Erythroblast (primary cell): ENCODE results near the gene LRRC3.
"Not testable (repeated sequence)": the region's sequence is repeated elsewhere in the genome, so short reads cannot be mapped to it uniquely, and the experiment has no call there.

Experiments
- DNase-seq, 2 experiments: peaks; one replicate each; lab custom pipeline; 2025; lab: John Stamatoyannopoulos, UW
- GATA1 ChIP-seq: IDR thresholded peaks from 2 replicates; pipeline ENCODE4 v1.6.1; 2011; ENCODE audit warnings: low read depth, mild to moderate bottlenecking, control low read depth, low read length, moderate library complexity
- POLR2A ChIP-seq: IDR thresholded peaks from 2 replicates; pipeline ENCODE4 v1.6.1; 2011; ENCODE audit warnings: mild to moderate bottlenecking, low read length

LRRC3 gene

DNA sequence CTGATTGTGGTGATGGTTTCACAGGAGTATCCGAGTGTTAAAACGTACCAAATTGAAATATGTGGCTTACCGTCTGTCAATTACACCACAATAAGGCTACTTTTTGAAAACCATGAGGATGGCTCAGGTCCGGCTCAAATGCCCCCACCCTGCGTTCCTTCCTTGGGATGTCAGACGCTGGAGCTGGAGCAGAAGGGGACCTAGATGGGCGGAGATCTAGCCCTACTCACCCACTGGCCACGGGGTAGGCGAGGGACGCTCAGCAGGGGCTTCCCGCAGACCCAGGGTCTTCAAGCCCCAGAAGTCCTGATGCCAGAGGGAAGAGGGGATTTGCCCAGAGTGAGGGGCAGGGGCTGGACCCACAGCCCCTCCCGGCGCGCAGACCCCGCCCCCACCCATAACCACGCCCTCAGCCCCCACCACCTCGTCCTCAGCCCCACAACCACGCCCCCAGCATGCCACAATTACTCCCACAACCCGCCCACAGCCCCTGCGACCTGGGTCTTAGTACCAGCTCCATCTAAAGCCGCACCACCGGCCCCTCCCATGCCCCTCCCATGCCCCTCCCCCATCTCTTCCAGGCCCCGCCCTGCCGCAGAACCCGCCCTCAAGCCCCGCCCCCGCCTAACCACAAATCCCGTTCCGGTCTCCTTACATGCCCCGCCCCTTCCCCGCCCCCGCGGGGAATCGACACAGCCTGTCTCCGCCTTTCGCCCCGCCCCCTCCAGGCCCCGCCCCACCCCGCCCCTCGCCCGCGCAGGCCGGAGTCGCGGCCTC, at the start of gene LRRC3:
Gene LRRC3, plus strand, starts transcription at position 764 of the 777 bp plus-strand sequence. CDS start 1,135 bp downstream, outside the sequence.
- DNase-seq: peak; percentile 63 to 65
- TF ChIP-seq GATA1 (no peak), POLR2A (no peak)

- no peak for DNase-seq
- TF ChIP-seq GATA1: no peak
- no peak for TF ChIP-seq POLR2A
Measured at GRCh38 chr21:44405948-44406872, 49.1 kb upstream of the LRRC3 start.

DNA sequence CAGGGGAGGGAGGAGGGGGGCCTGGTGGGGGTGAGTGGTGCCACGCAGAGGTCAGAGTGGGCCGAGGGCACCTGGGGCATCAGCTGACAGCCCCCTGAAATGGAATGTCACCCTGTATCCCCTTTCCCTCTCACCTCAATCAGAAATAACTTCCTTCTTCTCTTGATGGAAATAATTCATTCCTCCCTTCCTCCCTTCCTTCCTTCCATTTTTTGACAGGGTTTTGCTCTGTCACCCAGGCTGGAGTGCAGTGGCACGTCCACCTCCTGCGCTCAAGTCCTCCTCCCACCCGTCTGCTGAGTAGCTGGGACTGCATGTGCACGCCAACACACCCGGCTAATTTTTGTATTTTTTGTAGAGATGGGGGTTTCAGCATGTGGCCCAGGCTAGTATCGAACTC, 48.4 kb upstream of the LRRC3 start:
- DNase-seq: no peak
- TF ChIP-seq POLR2A (no peak), GATA1 (no peak)

DNA sequence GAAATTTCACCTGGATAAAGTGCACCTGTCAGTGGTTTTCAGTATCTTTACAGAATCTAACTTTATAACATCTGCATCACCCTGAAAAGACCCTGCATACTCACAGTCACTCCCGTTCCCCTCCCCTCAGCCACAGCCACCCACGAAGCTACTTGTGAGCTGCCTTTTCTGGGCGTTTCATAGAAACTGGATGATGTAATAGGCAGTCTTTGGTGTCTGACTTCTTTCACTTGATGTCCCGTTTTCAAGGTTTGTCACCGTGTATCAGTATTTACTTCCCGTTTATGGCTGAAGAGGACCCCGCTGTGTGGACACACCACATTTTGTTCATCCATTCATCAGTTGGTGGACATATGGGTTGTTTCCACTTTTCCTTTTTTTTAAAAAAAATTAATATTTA, 47.8 kb upstream of the LRRC3 start:
- DNase-seq: no peak
- TF ChIP-seq GATA1 (no peak), POLR2A (no peak)

DNA sequence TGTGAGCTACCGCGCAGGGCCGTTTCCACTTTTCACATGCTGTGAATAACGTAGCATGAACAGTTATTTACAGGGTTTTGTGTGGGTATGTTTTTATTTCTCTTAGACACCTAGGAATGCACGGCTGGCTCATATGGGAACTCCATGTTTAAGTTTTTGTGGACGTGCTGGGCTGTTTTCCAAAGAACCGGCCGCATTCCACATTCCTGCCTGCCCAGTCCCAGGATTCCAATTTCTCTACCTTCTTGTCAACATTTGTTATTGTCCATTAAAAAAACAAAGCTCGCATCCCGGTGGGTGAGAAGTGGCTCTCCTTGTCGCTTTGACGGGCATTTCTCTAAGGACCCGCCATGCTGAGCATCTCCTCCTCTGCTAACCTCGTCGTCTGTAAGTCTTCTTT, 47.1 kb upstream of the LRRC3 start:
- no peak for TF ChIP-seq POLR2A
- TF ChIP-seq GATA1: no peak
- no peak for DNase-seq

DNA sequence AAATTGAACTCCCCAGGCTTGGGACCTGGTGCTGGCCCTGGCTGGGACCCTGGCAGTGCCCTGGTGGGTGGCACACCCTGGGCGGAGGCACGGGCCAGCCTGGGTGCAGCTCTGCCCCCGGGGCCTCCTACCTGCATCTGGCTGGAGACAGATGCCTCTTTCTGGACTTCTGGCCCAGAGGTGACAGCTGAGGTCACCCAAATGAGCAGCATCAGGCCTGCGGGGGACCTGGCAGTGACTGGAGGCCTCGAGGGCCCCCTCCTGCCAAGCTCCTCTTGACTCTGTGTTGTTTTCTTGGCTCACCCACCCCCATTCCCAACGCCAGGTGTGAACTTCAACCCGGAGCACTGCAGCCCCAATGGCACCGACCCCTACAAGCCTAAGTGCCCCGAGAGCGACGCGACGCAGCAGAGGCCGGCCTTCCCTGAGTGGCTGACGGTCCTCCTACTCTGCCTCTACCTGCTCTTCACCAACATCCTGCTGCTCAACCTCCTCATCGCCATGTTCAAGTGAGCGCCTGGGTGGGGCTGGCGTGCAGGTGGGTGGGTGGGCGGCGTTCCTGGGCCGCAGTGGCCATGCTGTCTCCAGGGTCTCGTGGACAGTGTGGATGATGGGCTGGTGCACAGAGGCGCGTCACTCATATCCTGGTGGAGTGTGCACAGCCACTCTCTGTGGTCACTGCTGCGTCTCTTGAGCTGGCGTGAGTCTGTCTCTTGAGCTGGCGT, 41.6 kb upstream of the LRRC3 start:
- DNase-seq: no peak
- no peak for TF ChIP-seq POLR2A

DNA sequence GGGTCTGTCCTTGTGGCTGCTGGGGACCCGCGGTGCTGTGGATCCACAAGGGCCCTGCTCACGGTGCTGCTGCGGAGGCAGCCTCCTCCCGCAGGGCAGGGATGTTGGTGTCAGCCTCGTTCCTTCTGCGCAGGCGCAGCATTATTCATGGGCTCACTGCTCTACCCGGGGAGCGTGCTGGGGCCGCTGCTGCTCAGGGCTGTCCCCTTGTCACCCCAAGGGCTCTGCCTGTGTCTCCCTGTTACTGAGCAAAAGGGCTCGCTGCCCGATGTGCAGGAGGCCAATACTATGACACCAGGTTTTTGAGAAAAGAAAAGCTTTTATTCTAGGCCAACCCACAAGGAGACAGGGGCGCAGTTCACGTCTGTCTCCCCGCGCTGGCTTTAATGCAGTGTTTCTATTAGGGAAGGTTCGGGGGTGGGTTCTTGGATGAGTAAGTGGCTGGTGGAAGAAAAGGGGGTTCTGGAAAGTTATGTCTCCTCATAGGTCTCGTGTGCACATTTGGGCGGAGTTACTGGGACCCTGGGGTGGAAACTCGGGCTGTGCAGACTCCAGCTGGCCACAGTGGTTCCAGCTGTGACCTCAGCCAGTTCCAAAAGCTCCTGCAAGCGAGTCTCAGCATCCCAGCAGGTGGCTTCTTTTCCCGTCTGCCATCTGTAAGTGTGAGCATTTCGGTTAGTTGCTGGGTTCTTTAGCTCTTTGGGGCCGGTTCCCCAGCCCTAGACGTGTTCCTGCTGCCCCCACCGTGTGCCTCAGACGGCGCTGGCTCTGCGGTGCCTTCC, 40.8 kb upstream of the LRRC3 start:
- DNase-seq: no peak
- no peak for TF ChIP-seq POLR2A
- no peak for TF ChIP-seq GATA1

DNA sequence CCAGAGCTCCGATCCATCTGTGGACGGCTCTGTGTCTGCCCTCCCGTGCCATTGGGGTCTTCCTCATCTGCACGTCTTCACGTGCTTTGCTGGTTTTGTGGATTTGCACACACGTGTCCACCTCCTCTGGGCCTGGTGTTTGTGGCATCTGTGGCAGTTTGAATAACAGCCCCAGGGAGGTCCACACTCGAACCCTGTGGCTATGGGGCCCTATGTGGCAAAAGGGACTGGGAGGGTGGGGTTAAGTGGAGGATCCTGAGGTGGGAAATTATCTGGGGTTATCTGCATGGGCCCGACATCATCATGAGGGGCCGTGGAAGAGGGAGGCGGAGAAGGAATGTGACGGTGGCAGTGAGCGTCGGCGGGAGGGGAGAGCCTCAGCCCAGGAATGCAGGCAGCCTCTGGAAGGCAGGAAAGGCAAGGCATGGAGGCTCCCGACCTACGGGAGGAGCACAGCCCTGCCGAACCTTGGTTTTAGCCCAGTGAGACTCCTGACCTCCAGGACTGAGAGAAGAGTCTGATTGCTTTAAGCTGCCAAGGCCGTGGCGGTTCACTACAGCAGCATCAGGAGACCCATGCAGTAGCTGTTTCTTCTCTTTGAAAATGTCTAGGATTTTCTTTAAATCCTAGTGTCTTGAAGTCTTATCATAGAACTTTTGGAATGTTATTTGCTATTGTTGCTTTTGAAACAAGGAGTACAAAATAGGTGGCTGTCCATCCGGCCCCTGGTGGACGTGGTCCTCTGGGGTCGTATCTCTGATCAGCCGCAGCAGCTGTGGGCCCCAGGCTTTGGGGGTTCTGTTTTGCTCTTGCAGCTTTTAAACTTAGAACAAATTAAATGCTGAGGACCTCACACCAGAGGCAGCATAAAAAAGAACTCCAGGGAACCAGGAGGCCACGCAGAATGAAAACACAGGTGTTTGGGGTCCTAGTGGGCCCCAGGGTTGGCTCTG, 40.0 kb upstream of the LRRC3 start:
- TF ChIP-seq POLR2A: no peak
- TF ChIP-seq GATA1: no peak
- DNase-seq: no peak

DNA sequence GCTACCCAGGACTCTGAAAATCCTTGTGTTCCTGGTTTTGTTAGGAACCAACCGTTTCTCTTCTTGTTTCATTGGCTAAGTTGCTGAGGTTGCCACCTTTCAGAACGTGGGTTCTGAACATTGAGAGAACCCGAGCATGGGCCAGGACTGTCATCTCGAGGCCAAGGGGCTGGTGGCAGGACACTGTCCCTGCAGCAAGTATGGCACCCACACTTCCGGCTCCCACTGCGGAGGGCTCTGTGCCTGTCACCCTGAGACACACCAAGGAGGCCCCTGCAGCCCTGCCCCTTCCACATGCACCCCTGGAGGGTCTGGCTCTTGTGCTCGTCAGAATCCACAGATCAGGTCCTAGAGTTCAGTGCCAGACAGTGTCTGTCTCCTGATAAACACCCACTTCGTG, 39.1 kb upstream of the LRRC3 start:
- no peak for TF ChIP-seq POLR2A
- no peak for TF ChIP-seq GATA1

GRCh38 chr21:44417621-44418107, 37.6 kb upstream of the LRRC3 start:
- DNase-seq: not testable (repeated sequence)

More for the DNA sequence above, 39.1 kb upstream of the LRRC3 start:
- DNase-seq: no peak

- TF ChIP-seq GATA1: no peak
- TF ChIP-seq POLR2A: no peak
- DNase-seq: no peak
Measured at GRCh38 chr21:44418108-44418875, 37.0 kb upstream of the LRRC3 start.
